GM12892 (cell line): ENCODE results near the gene E2F6.

ENCODE experiments used
- POLR2A ChIP-seq: IDR thresholded peaks from 2 replicates; pipeline ENCODE4 v1.6.1; 2011; ENCODE audit warnings: low read depth, low read length, control low read depth
- POLR2AphosphoS5 ChIP-seq: IDR thresholded peaks from 2 replicates; pipeline ENCODE4 v1.6.1; 2011; ENCODE audit warnings: low read depth, low read length, control low read depth
- TAF1 ChIP-seq: IDR thresholded peaks from 2 replicates; pipeline ENCODE4 v1.6.1; 2011; ENCODE audit warnings: low read depth, mild to moderate bottlenecking, control low read depth, low read length, borderline replicate concordance

- TF ChIP-seq POLR2AphosphoS5 (no peak), POLR2A (no peak), TAF1 (no peak)
Observed at GRCh38 chr2:11450791-11451190, 15.2 kb downstream of the E2F6 start.
